HG02973 (cell line): ENCODE results near the gene LITAF.

Source experiments
- ATAC-seq: cut with Tn5 transposase; IDR thresholded peaks from one replicate; pipeline ENCODE4 v1.9.1; 2021; ENCODE audit warnings: moderate library complexity; ENCODE audit not compliant: unreplicated experiment

The LITAF gene

DNA sequence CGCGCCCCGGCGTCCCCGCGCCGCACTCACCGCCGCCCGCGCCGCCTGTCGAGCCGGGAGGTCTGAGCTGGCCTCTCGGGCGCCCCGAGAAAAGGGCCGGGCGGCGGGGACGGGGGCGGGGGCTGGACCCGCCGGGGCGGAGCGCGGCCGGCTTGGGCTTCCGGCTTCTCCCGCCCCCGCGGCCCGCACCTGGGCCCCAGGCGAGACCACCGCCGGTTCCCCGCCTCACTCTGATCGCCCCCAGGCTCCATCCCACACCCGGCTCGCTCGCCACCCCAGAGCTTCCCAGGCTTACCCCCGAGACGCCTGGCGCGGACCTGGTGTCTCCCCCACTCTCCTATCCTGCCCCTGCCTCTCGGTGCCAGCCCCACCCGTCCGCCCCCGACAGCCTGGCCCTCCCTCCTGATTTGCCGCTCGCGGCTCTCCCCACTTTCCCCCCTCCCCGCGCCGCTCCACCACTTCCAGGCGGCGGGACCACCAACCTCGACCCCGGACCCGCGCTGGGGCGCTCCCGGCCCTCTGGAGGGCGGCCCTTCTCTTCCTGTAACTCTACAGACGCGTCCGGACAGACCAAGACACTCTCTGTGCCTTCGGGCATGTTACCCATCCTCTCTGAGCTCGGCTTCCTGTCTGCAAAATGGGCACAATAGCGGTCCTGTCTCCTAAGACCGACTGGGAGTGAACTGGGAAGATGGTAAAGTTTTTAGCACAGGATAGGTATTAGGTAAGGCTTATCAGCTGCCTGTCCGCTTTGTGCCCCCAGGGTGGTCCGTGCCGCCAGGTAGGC lies at the start of gene LITAF:
Gene LITAF, minus strand, starts transcription at position 64 of the 787 bp plus-strand sequence. CDS start 30,189 bp downstream, outside the sequence.
- ATAC-seq: no peak

DNA sequence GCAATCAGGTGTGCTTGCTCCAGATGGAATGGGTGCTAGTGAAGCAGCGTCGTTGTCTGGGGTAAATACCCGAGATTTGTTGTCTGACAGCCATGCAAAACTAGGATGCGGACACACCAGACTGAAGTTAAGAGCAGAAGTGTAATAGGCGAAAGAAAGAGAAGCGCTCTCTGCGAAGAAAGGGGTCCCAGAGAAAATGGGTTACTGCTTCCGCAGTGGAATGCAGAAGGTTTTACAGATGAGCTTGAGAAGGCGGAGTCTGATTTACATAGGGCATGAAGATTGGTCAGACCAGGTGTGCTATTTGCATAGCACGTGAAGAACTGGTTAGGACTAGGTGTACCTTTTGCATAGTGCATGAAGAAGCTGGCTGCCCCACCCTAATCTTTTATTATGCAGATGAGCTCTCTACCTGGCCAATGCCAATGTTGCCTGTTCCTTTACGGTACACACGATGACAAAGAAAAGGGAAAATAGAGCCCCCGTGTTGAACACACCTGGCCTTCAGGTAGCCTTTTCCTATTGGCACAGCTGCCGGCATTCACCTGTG lies 49.5 kb upstream of the LITAF start:
- ATAC-seq: no peak

DNA sequence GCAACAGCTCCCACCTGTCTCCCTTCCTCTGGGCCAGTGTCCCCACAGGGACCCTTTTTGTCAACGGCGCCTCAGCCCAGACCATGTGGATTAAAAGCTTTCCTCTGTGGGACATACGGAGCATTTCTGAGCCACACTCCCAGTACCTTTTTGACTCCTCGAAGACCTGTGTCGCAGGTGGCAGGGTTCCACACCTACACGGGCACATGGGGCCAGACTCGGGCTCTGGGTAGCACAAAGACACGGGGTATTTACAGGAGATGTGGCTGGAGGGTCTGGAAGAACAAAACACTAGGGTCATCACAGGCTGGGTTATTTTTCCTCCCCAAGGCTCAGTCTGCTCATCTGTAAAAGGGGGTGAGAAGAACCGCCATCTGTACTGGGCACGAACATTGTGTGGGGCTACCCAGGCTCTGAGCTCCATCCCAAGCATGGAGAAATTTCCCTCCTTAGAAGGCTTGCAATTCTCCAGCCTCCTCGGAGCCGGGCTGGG lies 49.0 kb upstream of the LITAF start:
- no peak for ATAC-seq

DNA sequence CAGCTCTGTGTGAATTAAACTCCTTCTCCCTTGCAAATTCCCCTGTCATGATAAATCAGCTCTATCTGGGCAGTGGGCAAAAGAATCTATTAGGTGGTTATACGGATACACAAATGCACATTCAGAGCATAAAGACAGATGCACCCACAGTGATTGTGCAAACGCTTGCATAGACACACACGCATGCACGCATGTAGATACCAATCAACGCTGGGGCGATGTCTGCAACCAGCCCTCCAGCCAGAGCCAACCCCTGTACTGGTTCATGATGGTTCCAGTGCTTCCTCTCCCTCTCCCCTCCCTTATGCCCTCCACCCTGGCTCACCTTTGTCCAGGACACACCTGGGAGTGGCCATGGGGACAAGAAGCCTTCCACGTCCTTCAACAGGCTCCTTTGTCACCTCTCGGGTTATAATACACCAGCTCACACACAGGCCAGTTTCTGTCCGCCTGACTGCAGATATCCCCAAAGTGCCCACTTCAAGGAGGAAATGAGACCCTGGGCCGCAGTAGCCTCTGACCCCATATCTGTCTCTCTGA lies 48.5 kb upstream of the LITAF start:
- no peak for ATAC-seq

DNA sequence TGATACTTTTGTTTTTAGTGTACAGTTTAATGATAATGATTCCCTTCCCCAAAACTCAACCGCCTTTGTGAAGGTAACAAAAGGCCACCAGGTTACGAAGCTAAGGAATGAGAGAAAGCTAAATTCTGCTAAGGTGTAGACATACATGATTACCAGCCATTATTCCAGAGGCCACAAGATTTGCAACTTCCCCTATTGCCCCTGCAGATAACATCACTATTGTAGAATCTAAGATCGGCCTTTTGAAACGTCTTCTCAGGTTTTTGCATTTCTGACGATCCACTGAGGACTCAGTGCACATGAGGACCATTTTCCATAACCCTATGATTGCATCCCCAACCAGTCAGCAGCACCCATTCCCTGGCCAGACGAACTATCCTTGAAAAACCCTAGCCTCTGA lies 47.6 kb upstream of the LITAF start:
- ATAC-seq: no peak

DNA sequence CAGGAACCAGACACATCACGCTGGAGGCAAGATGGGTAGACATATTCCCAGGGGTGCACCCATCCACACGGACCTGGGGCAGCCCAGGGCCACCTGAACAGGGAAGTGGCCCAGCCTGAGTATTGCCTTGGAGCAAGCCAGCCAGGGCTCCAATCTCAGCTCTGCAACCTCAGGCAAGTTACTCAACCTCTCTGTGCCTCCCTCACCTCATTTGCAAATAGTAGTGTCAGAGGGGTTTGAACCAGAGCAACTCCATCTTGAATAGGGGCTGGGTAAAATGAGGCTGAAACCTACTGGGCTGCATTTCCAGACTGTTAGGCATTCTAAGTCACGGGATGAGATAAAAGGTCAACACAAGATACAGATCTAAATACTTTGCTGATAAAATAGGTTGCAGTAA lies 46.4 kb upstream of the LITAF start:
- no peak for ATAC-seq

DNA sequence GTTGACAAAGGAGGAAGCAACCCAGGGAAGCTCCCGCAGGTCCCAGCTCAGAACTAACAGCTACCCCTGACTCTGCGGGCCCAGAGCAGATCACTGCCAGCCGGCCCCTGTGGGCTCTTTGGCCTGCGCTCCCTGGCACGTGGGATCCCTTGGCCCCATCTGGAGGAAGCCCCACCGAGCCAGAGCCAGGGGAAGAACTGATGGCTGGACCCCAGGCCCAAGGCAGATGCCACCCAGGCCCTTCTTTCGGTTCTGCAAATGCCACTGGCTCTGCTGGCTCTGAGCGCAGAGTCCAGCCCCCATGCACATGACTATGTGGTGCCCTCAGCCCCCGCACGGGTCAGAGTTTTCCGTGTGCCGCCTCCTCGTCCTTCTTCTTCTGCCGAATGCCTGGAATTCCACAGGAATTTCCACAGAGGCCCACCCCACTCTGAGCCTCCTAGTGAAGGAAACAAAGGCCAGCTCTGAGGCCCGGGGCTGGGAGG lies 45.8 kb upstream of the LITAF start:
- ATAC-seq: no peak

DNA sequence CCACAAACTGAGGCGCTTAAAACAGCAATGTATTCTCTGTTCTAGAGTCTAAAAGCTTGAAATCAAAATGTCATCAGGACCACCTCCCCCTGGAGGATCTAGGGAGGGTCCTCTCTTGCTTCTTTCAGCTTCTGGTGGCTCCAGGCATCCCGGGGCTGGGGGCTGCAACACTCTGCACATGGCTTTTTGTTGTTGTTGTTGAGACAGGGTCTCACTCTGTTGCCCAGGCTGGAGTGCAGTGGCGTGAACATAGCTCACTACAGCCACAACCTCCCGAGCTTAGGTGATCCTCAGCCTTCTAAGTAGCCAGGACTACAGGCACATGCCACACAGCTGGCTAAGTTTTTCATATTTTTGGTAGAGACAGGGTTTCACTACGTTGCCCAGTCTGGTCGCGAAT lies 44.5 kb upstream of the LITAF start:
- no peak for ATAC-seq

DNA sequence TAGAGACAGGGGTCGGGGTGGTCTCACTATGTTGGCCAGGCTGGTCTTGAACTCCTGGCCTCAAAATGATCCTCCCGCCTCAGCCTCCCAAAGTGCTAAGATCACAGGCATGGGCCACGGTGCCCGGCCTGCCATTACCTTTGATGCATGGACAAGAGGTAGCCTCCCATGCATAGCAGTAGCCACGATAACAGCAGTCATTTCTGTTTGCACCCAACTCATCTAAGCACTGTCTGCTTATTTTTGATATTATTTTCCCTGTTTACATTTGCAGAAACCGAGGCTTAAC lies 44.0 kb upstream of the LITAF start:
- ATAC-seq: no peak

DNA sequence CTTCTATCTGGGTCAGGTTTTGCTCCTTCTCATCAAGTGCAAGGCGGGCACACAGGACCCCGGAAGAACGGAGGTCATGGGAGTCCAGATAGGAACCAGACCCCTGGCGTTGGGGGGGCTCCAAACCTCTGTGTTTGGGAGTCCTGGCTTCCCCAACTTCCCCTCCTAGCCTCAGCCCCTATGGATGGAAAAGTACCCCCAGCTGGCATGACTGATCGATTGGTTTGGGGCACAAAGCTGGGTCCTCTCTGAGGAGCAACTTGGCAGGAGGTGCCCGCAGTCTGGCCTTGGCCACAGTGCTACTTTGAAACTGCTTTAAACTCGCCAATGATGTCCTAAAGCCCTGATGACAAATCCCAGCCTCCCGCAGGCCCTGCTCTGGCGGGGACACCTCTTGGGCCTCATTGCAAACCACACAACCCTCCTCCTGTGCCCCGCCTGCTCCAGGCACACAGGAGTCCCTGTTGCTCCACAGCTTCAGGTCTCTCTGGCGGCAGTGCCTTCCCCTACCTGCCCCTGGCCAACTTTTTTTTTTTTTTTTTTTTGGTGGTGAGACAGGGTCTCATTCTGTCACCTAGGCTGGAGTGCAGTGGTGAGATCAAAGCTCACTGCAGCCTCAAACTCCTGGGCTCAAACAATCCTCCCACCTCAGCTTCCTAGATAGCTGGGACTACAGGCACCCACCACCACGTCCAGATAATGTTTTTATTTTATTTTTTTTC lies 43.5 kb upstream of the LITAF start:
- ATAC-seq: no peak

DNA sequence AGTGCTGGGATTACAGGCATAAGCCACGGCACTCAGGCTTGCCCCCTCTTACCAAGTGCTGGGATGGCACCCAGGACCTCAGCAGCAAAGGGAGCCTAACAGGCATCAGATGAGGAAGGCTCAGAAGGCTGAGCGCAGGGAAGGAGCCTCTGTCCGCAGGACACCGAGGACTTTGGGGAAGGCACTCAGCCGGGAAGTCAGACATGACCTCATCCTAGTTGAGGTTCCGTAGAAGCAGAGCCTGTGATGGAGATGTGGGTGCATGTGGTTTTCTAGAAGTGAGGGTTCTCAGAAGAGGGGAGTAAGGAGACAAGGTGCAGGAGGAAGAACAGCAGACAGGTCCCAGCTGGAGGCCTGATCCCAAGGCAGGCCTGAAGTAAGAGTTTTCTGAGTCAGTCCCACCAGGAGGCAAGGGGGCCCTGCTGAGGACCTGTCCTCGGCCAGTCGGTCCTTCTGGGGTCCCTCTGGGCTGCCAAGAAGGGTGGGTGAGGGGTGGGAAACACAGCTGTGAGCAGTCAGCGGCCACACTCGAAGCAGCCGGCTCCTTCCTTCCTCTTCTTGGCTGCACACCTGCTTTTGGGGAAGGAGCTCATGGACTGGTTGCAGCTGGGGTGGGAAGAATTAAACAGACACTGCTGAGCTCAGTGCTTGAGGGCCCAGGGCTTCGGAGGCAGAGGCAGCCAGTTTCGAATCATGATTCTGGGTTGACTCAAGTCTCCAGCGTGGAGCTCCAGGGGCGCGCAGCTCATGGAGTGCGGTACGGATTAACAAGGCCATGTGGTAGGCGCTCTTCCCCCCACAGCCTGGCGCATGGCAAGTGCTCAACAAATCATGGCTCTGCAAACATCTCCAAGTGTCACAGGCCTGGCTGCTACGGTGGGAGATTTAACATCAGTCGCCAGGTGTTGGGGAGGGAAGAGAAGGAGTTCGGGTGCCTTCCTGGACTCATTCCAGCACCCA lies 42.6 kb upstream of the LITAF start:
- ATAC-seq: no peak

DNA sequence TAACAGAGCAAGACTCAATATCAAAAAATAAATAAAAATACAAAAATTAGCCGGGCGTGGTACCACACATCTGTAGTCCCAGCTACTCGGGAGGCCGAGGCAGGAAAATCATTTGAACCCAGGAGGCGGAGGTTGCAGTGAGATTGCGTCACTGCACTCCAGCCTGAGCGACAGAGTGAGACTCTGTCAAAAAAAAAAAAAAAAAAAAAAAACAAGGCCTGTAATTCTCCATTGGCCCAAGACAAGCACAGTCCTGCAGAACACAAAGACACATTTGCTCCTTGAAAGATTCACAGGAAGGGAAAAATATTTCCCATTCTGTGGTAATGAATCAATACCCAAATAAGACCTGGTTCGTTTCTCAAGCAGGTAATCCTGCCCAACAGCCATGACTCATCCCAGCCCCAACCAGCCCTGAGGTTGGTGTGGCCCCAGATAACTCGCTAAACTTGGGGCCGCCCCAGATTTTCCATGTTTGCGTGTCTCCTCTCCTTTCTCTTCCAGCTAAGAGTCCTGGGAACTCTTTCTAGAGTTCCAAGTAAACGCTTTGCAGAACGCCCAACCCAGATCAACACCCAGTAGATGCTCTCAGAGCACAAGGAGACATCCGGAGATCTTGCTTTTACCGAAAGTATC lies 41.2 kb upstream of the LITAF start:
- no peak for ATAC-seq

DNA sequence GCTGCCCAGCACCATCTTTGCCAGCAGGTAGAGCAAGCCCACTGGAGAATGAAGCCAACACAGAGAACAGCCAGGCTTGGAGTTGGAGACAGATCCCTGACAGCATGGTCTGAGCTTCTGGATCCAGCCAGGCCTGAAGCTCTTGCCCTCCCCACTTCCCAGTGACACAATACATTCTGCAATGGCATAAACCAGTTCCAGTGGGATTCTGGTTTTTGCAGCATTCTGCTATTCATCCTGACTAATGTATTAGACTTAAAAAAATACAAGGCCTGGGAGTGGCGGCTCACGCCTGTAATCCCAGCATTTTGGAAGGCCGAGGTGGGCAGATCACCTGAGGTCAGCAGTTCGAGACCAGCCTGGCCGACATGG lies 40.6 kb upstream of the LITAF start:
- no peak for ATAC-seq

DNA sequence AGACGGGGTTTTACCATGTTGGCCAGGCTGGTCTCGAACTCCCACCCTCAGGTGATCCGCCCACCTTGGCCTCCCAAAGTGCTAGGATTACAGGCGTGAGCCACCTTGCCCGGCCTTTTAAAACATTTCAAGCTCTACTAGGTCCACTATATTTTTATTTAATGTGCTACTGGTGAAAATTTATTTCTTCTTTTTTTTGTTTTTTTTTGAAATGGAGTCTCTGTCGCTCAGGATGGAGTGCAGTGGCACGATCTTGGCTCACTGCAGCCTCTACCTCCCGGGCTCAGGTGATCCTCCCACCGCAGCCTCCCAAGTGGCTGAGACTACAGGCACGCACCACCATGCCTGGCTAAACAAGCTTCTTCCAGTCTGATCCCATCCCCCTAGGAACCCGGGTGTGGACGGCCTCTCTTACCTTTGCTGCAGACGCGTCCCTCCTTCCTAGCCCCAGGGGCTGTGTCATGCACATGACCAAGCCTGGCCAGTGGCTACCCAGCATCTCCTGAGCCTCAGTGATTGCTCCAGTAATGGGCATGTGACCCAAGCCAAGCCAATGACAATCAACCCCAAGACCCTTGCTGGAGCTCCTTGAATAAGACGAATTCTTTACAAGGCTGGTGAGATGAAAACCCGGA lies 40.1 kb upstream of the LITAF start:
- ATAC-seq: no peak

DNA sequence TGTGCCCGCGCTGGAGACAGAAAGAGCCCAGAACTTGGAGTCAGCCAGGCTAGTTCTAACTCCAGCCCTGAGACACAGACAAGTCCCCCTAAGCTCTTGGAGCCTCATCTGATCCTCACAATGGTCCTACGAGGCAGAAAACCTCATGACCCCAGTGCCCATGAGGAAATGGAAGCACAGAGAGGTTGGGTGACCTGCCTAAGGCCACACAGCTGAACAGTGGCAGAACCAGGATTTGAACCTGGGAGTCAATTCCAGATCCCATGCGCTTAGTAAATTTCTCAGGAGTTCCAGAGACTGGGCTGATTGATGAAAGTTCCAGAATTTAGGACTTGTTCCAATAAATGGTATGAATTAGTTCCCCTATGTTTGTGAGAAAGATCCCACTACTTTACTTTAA lies 39.0 kb upstream of the LITAF start:
- no peak for ATAC-seq

DNA sequence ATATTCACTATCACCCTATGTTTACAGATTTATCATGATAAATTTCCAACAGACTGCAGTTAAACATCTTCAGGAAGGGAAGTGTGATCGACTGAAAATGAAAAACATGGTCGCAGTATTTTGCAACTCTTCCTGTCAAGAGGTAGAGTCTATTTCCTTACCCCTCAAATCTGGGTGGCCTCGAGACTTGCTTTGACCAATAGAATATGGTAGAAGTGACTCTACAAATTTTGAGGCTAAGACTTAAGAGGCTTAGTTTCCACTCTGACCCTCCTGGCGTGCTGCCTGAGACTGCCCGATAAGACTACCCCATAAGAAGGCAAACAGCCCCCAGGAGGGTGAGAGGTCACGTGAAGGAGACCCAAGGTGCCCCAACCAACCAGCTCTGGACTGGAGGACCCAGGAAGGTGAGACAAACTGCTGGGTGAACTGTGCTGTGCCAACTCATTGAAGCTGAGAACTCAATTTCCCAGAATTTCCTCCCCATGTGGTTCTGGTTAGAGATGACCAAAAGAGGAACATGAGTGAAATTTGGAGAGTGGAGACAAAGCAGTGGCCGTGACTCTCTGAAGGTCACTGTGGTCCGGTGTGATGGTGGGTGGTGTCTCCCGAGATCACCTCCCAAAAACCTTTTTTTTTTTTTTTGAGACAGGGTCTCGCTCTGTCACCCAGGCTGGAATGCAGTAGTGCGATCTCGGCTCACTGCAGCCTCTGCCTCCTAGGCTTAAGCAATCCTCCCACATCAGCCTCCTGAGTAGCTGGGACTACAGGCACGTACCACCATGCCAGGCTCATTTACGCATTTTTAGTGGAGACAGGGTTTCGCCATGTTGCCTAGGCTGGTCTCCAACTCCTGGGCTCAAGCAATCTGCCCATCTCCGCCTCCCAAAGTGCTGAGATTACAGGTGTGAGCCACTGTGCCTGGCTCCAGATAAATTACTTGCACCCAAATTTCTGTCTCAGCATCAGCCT lies 38.2 kb upstream of the LITAF start:
- ATAC-seq: no peak

DNA sequence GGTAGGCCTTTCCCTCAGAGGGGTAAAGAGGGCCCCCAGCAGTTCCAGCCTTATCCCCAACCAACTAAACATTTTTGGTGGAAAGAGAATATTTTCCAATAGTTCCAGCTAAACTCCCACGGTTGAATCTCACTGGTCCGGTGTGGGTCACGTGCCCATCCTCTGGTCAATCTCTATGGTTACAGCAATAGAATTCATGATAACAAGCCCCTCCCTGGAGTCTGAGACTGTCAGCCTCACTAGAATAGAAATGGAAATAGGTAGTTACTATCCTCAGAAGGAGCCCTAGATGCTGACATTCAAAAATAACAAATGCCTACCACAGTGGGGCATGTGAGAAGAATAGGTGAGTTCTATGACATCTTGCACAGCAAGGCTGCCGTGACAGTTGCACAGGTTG lies 37.5 kb upstream of the LITAF start:
- no peak for ATAC-seq

DNA sequence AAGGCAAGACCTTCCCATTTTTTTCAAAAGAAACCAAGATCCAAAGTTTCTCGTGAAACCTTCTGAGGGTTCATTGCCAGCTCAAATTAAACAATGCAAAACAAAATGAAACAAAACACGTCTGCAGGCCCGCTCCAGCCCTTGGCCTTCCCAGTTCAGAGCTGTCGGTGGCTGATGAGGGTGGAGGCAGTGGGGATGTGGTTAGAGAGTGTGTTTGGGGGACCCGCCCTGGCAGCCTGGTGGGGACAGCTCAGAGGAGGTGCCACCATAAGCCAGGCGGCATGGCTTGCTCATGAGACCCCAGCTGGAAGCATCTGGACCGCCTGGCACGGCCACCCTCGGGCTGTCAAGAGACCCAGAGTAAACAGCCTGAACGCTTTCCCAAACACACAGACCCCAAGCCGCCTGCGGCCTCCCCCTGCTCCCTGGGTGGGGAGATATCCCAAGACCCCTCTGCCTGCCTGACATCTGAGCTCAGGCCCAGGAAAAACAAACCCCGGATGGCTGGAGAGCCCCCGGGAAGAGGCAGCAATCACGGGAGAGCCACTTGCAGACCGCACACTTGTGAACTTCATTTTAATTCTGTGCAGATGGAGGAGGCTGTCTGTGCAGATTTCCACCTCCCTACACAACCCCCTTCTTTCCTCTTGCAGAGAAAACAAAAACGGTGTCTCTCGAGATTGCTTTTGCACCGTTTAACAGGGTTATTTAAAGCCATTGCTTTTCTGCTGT lies 35.4 kb upstream of the LITAF start:
- ATAC-seq: no peak
